ENCODE data around the gene POLR1B. TPM values are rescaled to one million over a fixed set of nuclear protein-coding genes. Genes with fewer than 3 reads are reported as not detected.

Gene POLR1B
- total and polyA plus RNA-seq, 2 experiments from 2014 or later = 15.4 to 58.3 TPM

- TF ChIP-seq CTCF (conservative IDR thresholded peaks at IDR 0.05; ENCODE audit: low read depth in 2 of 2) = no peak
- TF ChIP-seq EZH2phosphoT487 (IDR thresholded peaks at IDR 0.05; ENCODE audit: unreplicated experiment) = no peak
- no peak for TF ChIP-seq POLR2AphosphoS5 (IDR thresholded peaks at IDR 0.05; ENCODE audit: low read depth)
- TF ChIP-seq ETS1 (IDR thresholded peaks at IDR 0.05) = no peak
- no peak for TF ChIP-seq CREB1 (CRISPR knock-in tag; IDR thresholded peaks at IDR 0.05; ENCODE audit: low read depth)
- TF ChIP-seq JUNB (IDR thresholded peaks at IDR 0.05; ENCODE audit: unreplicated experiment) = no peak
- TF ChIP-seq NANOG (IDR thresholded peaks at IDR 0.05; ENCODE audit: borderline replicate concordance) = no peak
Measured at GRCh38 chr2:112540906-112541305, 1.4 kb upstream of the POLR1B start (continued).

GRCh38 chr2:112541315-112542122 lies 746 bp upstream of the POLR1B start:
- H3K27ac Mint-ChIP-seq = peak overlapping the region; percentile 82
- H3K27me3 ChIP-seq (ENCODE audit: insufficient read depth) = no peaks in the 10 kb centered on the region

More at GRCh38 chr2:112541315-112542122, 746 bp upstream of the POLR1B start:
- Histone ChIP-seq H3K36me3 (ENCODE audit: insufficient read depth) (peaks cover 6% of the 10 kb centered on the region; the same call in 1 of the 2 replicates), H3K27ac (ENCODE audit: low read depth) (peak overlapping the region; percentile 97), H3K9me2 (ENCODE audit: insufficient read depth) (no peaks in the 10 kb centered on the region), H3K4me2 (peak overlapping the region; percentile 95), H3K4me3 (peak overlapping the region; percentile 91), H3K79me2 (replicated peaks; ENCODE audit: insufficient read depth) (peaks cover 41% of the 10 kb centered on the region), H3K4me1 (ENCODE audit: insufficient read depth) (0 out of 2 replicates have a peak, but pooled peaks cover 9% of the 10 kb centered on the region), H3F3A (replicated peaks; ENCODE audit: low read depth) (no peaks in the 10 kb centered on the region), H4K20me1 (replicated peaks; ENCODE audit: insufficient read depth) (peaks cover 21% of the 10 kb centered on the region), H2AFZ (peak overlapping the region; percentile 97)
- no peak overlapping the region for H3K4me3 Mint-ChIP-seq
- TF ChIP-seq CTCF (conservative IDR thresholded peaks at IDR 0.05; ENCODE audit: low read depth in 2 of 2) (no peak), EZH2phosphoT487 (IDR thresholded peaks at IDR 0.05; ENCODE audit: unreplicated experiment) (no peak), ZNF331 (CRISPR knock-in tag; IDR thresholded peaks at IDR 0.05; ENCODE audit: low read depth) (no peak), JUNB (IDR thresholded peaks at IDR 0.05; ENCODE audit: unreplicated experiment) (no peak), ETS1 (IDR thresholded peaks at IDR 0.05) (no peak), ZNF462 (CRISPR knock-in tag; IDR thresholded peaks at IDR 0.05) (no peak), EZH2 (IDR thresholded peaks at IDR 0.05; ENCODE audit: low read depth, unreplicated experiment) (no peak)
- peak; percentile 83 for DNase-seq (ENCODE audit: low spot score)
- no peaks in the 10 kb centered on the region for H3K36me3 Mint-ChIP-seq (ENCODE audit: low read depth)
- ATAC-seq = peak; percentile 89
- peaks cover 5% of the 10 kb centered on the region for H3K4me1 Mint-ChIP-seq
- no peaks in the 10 kb centered on the region for H3K9me3 Mint-ChIP-seq
- H3K27me3 Mint-ChIP-seq (ENCODE audit: insufficient read depth, low read depth, poor library complexity) = peaks cover 2% of the 10 kb centered on the region

All from GM23338 (cell line).